ENCODE results near the gene EXOC3L1.

The EXOC3L1 gene

GRCh38 chr16:67176662-67177061 lies 13.3 kb downstream of the EXOC3L1 start:
- no peak for TF ChIP-seq FOXM1 (IDR thresholded peaks at IDR 0.05; ENCODE audit: borderline replicate concordance, low read depth)
- TF ChIP-seq TAF1 (IDR thresholded peaks at IDR 0.05; ENCODE audit: low read depth): no peak
- TF ChIP-seq USF1 (IDR thresholded peaks at IDR 0.05): no peak
- no peak for TF ChIP-seq MAX (IDR thresholded peaks at IDR 0.05)
- no peak for TF ChIP-seq EGR1 (IDR thresholded peaks at IDR 0.05)
- no peak for TF ChIP-seq NFIC (IDR thresholded peaks at IDR 0.05)
- no peak for TF ChIP-seq TEAD4 (IDR thresholded peaks at IDR 0.05)
- TF ChIP-seq ZBTB7A (IDR thresholded peaks at IDR 0.05; ENCODE audit: low read depth): no peak
- TF ChIP-seq REST (IDR thresholded peaks at IDR 0.05; ENCODE audit: low read depth): no peak
- TF ChIP-seq TCF12 (IDR thresholded peaks at IDR 0.05; ENCODE audit: low read depth): no peak
- TF ChIP-seq RAD21 (IDR thresholded peaks at IDR 0.05; ENCODE audit: low read depth): no peak
- TF ChIP-seq YY1 (IDR thresholded peaks at IDR 0.05; ENCODE audit: low read depth): no peak
- no peak for TF ChIP-seq CREB1 (IDR thresholded peaks at IDR 0.05; ENCODE audit: low read depth)
- TF ChIP-seq CEBPB (IDR thresholded peaks at IDR 0.05): no peak

- TF ChIP-seq TAF1 (IDR thresholded peaks at IDR 0.05; ENCODE audit: low read depth) (no peak), NFIC (IDR thresholded peaks at IDR 0.05) (no peak), TEAD4 (IDR thresholded peaks at IDR 0.05) (no peak), ZBTB7A (IDR thresholded peaks at IDR 0.05; ENCODE audit: low read depth) (no peak), CEBPB (IDR thresholded peaks at IDR 0.05) (no peak), FOXM1 (IDR thresholded peaks at IDR 0.05; ENCODE audit: borderline replicate concordance, low read depth) (no peak), EP300 (IDR thresholded peaks at IDR 0.05; ENCODE audit: borderline replicate concordance) (no peak), REST (IDR thresholded peaks at IDR 0.05; ENCODE audit: low read depth) (no peak), YY1 (IDR thresholded peaks at IDR 0.05; ENCODE audit: low read depth) (no peak), EGR1 (IDR thresholded peaks at IDR 0.05) (no peak), USF1 (IDR thresholded peaks at IDR 0.05) (no peak), TCF12 (IDR thresholded peaks at IDR 0.05; ENCODE audit: low read depth) (no peak), CREB1 (IDR thresholded peaks at IDR 0.05; ENCODE audit: low read depth) (no peak), RAD21 (IDR thresholded peaks at IDR 0.05; ENCODE audit: low read depth) (no peak), MAX (IDR thresholded peaks at IDR 0.05) (no peak)
Observed at GRCh38 chr16:67174706-67175231, 15.2 kb downstream of the EXOC3L1 start.

- TF ChIP-seq NFIC (IDR thresholded peaks at IDR 0.05): peak; percentile 51
- peak; percentile 70; the same call in 1 of the 2 replicates for TF ChIP-seq ZBTB7A (IDR thresholded peaks at IDR 0.05; ENCODE audit: low read depth)
- no peak for TF ChIP-seq EGR1 (IDR thresholded peaks at IDR 0.05)
- peak; percentile 36; the same call in 1 of the 2 replicates for TF ChIP-seq TCF12 (IDR thresholded peaks at IDR 0.05; ENCODE audit: low read depth)
- TF ChIP-seq CREB1 (IDR thresholded peaks at IDR 0.05; ENCODE audit: low read depth): no peak
- peak; percentile 85 for TF ChIP-seq USF1 (IDR thresholded peaks at IDR 0.05)
- TF ChIP-seq YY1 (IDR thresholded peaks at IDR 0.05; ENCODE audit: low read depth): 0 out of 2 replicates have a peak, but pooled peaks have one; percentile 14
- TF ChIP-seq RAD21 (IDR thresholded peaks at IDR 0.05; ENCODE audit: low read depth): peak; percentile 19; the same call in 1 of the 2 replicates
- no peak; the same call in 1 of the 2 replicates for TF ChIP-seq TEAD4 (IDR thresholded peaks at IDR 0.05)
- TF ChIP-seq EP300 (IDR thresholded peaks at IDR 0.05; ENCODE audit: borderline replicate concordance): peak; percentile 39; the same call in 1 of the 2 replicates
- TF ChIP-seq MAX (IDR thresholded peaks at IDR 0.05): peak; percentile 95
- no peak for TF ChIP-seq CEBPB (IDR thresholded peaks at IDR 0.05)
- TF ChIP-seq REST (IDR thresholded peaks at IDR 0.05; ENCODE audit: low read depth): no peak
- peak; percentile 68 for TF ChIP-seq TAF1 (IDR thresholded peaks at IDR 0.05; ENCODE audit: low read depth)
- no peak for TF ChIP-seq FOXM1 (IDR thresholded peaks at IDR 0.05; ENCODE audit: borderline replicate concordance, low read depth)
Observed at GRCh38 chr16:67173808-67174705, 15.9 kb downstream of the EXOC3L1 start.
